ENCODE results near the gene TEKT5. TPM values are rescaled to one million over a fixed set of nuclear protein-coding genes. Genes with fewer than 3 reads are reported as not detected.
A peak's percentile ranks its signal among the peaks of the same experiment; 100 is the strongest.

Gene TEKT5
- total and polyA plus RNA-seq, 9 of the 15 experiments (the other 6 are each of a cell fraction or from before 2014, with no cell fraction given) = 0.10 to 0.19 TPM; not detected in 7

DNA sequence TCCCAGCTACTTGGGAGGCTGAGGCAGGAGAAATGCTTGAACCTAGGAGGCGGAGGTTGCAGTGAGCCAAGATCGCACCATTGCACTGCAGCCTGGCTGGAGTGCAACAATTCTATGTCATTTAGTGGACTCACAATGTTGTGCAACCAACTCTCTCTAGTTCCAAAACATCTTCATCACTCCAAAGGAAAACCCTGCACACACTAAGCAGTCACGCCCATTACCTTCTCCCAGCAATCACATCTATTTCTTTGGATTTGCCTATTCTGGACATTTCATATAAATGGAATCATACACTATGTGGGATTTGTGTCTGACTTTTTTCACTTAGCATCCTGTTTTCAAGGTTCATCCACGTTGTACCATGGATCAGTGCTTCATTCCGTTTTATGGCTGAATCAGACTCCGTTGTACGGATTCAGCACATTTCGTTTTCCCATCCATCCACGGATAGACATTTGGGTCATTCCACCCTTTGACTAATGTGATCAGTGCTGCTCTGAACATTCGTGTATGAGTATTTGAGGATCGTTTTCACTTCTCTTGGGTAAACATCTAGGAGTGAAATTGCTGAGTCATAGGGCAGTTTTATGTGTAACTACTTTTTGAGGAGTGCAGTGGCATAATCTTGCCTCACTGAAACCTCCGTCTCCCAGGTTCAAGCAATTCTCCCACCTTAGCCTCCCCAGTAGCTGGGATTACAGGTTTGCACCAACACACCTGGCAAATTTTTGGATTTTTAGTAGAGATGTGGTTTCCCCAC lies 69.0 kb downstream of the TEKT5 start (continued):
- TF ChIP-seq PRDM10 (IDR thresholded peaks at IDR 0.05; ENCODE audit: partially characterized antibody) (peak; percentile 25), CEBPB (tag; IDR thresholded peaks at IDR 0.05) (peak; percentile 28; the same call in 1 of the 2 replicates), BACH1 (tag; IDR thresholded peaks at IDR 0.05) (peak; percentile 77; the same call in 1 of the 2 replicates), ZNF316 (IDR thresholded peaks at IDR 0.05) (peak; percentile 97), RCOR1 (IDR thresholded peaks at IDR 0.05; ENCODE audit: borderline replicate concordance in 1 of 2, low read depth in 2 of 2, low read length in 2 of 2) (no peak), SMARCA4 (IDR thresholded peaks at IDR 0.05) (peak; percentile 50), RFX1 (IDR thresholded peaks at IDR 0.05) (no peak), HDAC8 (tag; IDR thresholded peaks at IDR 0.05) (no peak), SIRT6 (IDR thresholded peaks at IDR 0.05; ENCODE audit: low read depth, low read length) (no peak), SRSF9 (IDR thresholded peaks at IDR 0.05; ENCODE audit: borderline replicate concordance, low read depth, low read length) (no peak), MAFG (tag; conservative IDR thresholded peaks at IDR 0.05) (peak; percentile 97)
- TF ChIP-seq, protein P1, sequence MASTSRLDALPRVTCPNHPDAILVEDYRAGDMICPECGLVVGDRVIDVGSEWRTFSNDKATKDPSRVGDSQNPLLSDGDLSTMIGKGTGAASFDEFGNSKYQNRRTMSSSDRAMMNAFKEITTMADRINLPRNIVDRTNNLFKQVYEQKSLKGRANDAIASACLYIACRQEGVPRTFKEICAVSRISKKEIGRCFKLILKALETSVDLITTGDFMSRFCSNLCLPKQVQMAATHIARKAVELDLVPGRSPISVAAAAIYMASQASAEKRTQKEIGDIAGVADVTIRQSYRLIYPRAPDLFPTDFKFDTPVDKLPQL (IDR thresholded peaks at IDR 0.05; ENCODE audit: extremely low read depth, insufficient read length) = no peak
- TF ChIP-seq, protein P2, sequence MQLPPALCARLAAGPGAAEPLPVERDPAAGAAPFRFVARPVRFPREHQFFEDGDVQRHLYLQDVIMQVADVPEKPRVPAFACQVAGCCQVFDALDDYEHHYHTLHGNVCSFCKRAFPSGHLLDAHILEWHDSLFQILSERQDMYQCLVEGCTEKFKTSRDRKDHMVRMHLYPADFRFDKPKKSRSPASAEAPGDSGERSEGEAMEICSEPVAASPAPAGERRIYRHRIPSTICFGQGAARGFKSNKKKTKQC (CRISPR knock-in tag; IDR thresholded peaks at IDR 0.05) = no peak
- TF ChIP-seq, protein P3, sequence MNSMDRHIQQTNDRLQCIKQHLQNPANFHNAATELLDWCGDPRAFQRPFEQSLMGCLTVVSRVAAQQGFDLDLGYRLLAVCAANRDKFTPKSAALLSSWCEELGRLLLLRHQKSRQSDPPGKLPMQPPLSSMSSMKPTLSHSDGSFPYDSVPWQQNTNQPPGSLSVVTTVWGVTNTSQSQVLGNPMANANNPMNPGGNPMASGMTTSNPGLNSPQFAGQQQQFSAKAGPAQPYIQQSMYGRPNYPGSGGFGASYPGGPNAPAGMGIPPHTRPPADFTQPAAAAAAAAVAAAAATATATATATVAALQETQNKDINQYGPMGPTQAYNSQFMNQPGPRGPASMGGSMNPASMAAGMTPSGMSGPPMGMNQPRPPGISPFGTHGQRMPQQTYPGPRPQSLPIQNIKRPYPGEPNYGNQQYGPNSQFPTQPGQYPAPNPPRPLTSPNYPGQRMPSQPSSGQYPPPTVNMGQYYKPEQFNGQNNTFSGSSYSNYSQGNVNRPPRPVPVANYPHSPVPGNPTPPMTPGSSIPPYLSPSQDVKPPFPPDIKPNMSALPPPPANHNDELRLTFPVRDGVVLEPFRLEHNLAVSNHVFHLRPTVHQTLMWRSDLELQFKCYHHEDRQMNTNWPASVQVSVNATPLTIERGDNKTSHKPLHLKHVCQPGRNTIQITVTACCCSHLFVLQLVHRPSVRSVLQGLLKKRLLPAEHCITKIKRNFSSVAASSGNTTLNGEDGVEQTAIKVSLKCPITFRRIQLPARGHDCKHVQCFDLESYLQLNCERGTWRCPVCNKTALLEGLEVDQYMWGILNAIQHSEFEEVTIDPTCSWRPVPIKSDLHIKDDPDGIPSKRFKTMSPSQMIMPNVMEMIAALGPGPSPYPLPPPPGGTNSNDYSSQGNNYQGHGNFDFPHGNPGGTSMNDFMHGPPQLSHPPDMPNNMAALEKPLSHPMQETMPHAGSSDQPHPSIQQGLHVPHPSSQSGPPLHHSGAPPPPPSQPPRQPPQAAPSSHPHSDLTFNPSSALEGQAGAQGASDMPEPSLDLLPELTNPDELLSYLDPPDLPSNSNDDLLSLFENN (IDR thresholded peaks at IDR 0.05; ENCODE audit: low read depth in 2 of 2, low read length in 2 of 2) = no peak
